ENCODE measurements around the gene SCOC.
"Not testable (repeated sequence)": the region's sequence is repeated elsewhere in the genome, so short reads cannot be mapped to it uniquely, and the experiment has no call there.

SCOC gene

GRCh38 chr4:140361099-140361498, 12.3 kb upstream of the SCOC start:
- DNase-seq (ENCODE audit: low spot score) = no peak

GRCh38 chr4:140363051-140363450, 10.4 kb upstream of the SCOC start:
- DNase-seq (ENCODE audit: low spot score) = no peak

- no peak for DNase-seq (ENCODE audit: low spot score)
Observed at GRCh38 chr4:140363558-140363957, 9.9 kb upstream of the SCOC start.

- DNase-seq (ENCODE audit: low spot score) = no peak
Observed at GRCh38 chr4:140367738-140368137, 5.7 kb upstream of the SCOC start.

GRCh38 chr4:140368686-140369085, 4.8 kb upstream of the SCOC start:
- no peak for DNase-seq (ENCODE audit: low spot score)

GRCh38 chr4:140372751-140373327, 607 bp upstream of the SCOC start:
- no peak for DNase-seq (ENCODE audit: low spot score)

- DNase-seq (ENCODE audit: low spot score) = no peak
Observed at GRCh38 chr4:140374130-140374477, 658 bp downstream of the SCOC start.

- DNase-seq (ENCODE audit: low spot score) = no peak
Observed at GRCh38 chr4:140382732-140383131, 9.3 kb downstream of the SCOC start.

- DNase-seq (ENCODE audit: low spot score) = no peak
Observed at GRCh38 chr4:140388015-140388414, 14.6 kb downstream of the SCOC start.

- DNase-seq (ENCODE audit: low spot score) = no peak
Observed at GRCh38 chr4:140395668-140396067, 22.2 kb downstream of the SCOC start.

GRCh38 chr4:140400111-140400510, 26.7 kb downstream of the SCOC start:
- no peak for DNase-seq (ENCODE audit: low spot score)

- no peak for DNase-seq (ENCODE audit: low spot score)
Observed at GRCh38 chr4:140406292-140406691, 32.8 kb downstream of the SCOC start.

GRCh38 chr4:140408974-140409373, 35.5 kb downstream of the SCOC start:
- DNase-seq (ENCODE audit: low spot score) = no peak

GRCh38 chr4:140413130-140413969, 39.9 kb downstream of the SCOC start:
- not testable (repeated sequence) for DNase-seq (ENCODE audit: low spot score)

GRCh38 chr4:140423106-140423505, 49.7 kb downstream of the SCOC start:
- DNase-seq (ENCODE audit: low spot score) = no peak

- no peak for DNase-seq (ENCODE audit: low spot score)
Observed at GRCh38 chr4:140426610-140427105, 53.2 kb downstream of the SCOC start.

- peak; percentile 84 for DNase-seq (ENCODE audit: low spot score)
Observed at GRCh38 chr4:140427106-140427918, 53.9 kb downstream of the SCOC start, which contains the start of gene CLGN. Gene CLGN (minus strand): TSS chr4:140427648. CDS start chr4:140413078, 14,570 bp downstream.

GRCh38 chr4:140427919-140428471, 54.5 kb downstream of the SCOC start:
- no peak for DNase-seq (ENCODE audit: low spot score)

All from left forelimb (tissue), 1 donor.